B cell (primary cell): Measurements from ENCODE around the gene GPC4.

Source experiments
- CTCF ChIP-seq: fragments of 200-600 bp; IDR thresholded peaks from one replicate; pipeline ENCODE4 v1.8.0; 2022; ENCODE audit warnings: antibody characterized with exemption, mild to moderate bottlenecking
- EZH2 ChIP-seq: IDR thresholded peaks from 2 replicates; pipeline ENCODE4 v1.6.1; 2012; ENCODE audit warnings: borderline replicate concordance, low read depth, mild to moderate bottlenecking, moderate library complexity, low read length; ENCODE audit not compliant: insufficient read depth, poor library complexity, severe bottlenecking

- TF ChIP-seq CTCF: no peak
- TF ChIP-seq EZH2: no peak
Observed at GRCh38 chrX:133314281-133314680, 101.0 kb downstream of the GPC4 start.
